ENCODE data around the gene PPP1R3G. TPM values are rescaled to one million over a fixed set of nuclear protein-coding genes. Genes with fewer than 3 reads are reported as not detected.
A peak's percentile ranks its signal among the peaks of the same experiment; 100 is the strongest.

The PPP1R3G gene
- total and polyA plus RNA-seq, 2 of the 13 experiments (the other 11 are each of a cell fraction or from before 2014, with no cell fraction given) = 1.2 to 1.3 TPM

- TF ChIP-seq ZGPAT (CRISPR knock-in tag; IDR thresholded peaks at IDR 0.05) (peak; percentile 21; the same call in 1 of the 2 replicates), NFKBIZ (CRISPR knock-in tag; IDR thresholded peaks at IDR 0.05) (no peak), FOXK2 (IDR thresholded peaks at IDR 0.05) (no peak), SMAD1 (CRISPR knock-in tag; IDR thresholded peaks at IDR 0.05; ENCODE audit: borderline replicate concordance, low read depth) (no peak), TOPORS (CRISPR knock-in tag; IDR thresholded peaks at IDR 0.05) (no peak), HMGA1 (CRISPR knock-in tag; conservative IDR thresholded peaks at IDR 0.05) (no peak), NRL (CRISPR knock-in tag; IDR thresholded peaks at IDR 0.05; ENCODE audit: borderline replicate concordance) (peak; percentile 88; the same call in 1 of the 2 replicates), ELF1 (CRISPR knock-in tag; IDR thresholded peaks at IDR 0.05) (no peak), MIER2 (CRISPR knock-in tag; IDR thresholded peaks at IDR 0.05) (no peak; the same call in 1 of the 2 replicates), KAT7 (CRISPR knock-in tag; IDR thresholded peaks at IDR 0.05; ENCODE audit: borderline replicate concordance) (no peak), CENPBD1 (CRISPR knock-in tag; IDR thresholded peaks at IDR 0.05; ENCODE audit: borderline replicate concordance, low read depth) (no peak)
Observed at GRCh38 chr6:5082487-5083306, 2.4 kb upstream of the PPP1R3G start (continued).

GRCh38 chr6:5083307-5083583 lies 1.9 kb upstream of the PPP1R3G start:
- no peak; the same call in 1 of the 3 replicates for ATAC-seq
- in situ Hi-C loops (cut with HindIII; ENCODE audit: extremely low pct_ligation_motif_present, low pct_unique_long_range_greater_than_20kb) = no loop called here
- peak overlapping the region; percentile 76 for H3K9ac ChIP-seq (ENCODE audit: insufficient read depth, low read depth, low read length)
- peaks cover 5% of the 10 kb centered on the region for H3K79me2 ChIP-seq (ENCODE audit: insufficient read depth, low read length)
- no peak overlapping the region for H2AFZ ChIP-seq (ENCODE audit: low read length)
- no peaks in the 10 kb centered on the region for H3K27me3 ChIP-seq (ENCODE audit: control insufficient read depth in 1 of 2, insufficient read depth in 2 of 2, low read length in 2 of 2)
- ChIA-PET POLR2A (interaction anchor here (0.6 to 3.0 kb wide), 8 partner anchors 13 to 123 kb away, joined by 3 to 21 read pairs (median 4); partner anchors contain the start of gene RPP40), CTCF (ENCODE audit: low intra/inter-chr PET ratio, low total read pairs) (no interaction called here)
- peaks cover 73% of the 10 kb centered on the region for H3K4me1 ChIP-seq (ENCODE audit: insufficient read depth, low read length)
- peak overlapping the region; percentile 5 to 71 (median 49) for H3K4me3 ChIP-seq (replicated peaks in 1 of 3; ENCODE audit: insufficient read depth in 1 of 3, low read depth in 2 of 3, low read length in 3 of 3)
- intact Hi-C loops (cut with micrococcal nuclease; ENCODE audit: unreplicated experiment) = loop anchor here (5.0 kb wide), 1 partner anchor 34 kb away; no protein-coding TSS in a partner anchor
- H3K4me2 ChIP-seq (ENCODE audit: low read depth, low read length) = peak overlapping the region; percentile 96
- no peak for DNase-seq (ENCODE audit: low spot score)
- BruUV-seq (replicated peaks) = no TSS peak
- H3K27ac ChIP-seq (ENCODE audit: extremely low read length, insufficient read depth, low read length) = peak overlapping the region; percentile 81
- 19% methylated on average over 4 of the region's 4 CpGs for WGBS (ENCODE audit: low lambda C conversion rate)
- no peaks in the 10 kb centered on the region for H4K20me1 ChIP-seq (ENCODE audit: insufficient read depth, low read length)
- H3K36me3 ChIP-seq (replicated peaks in 1 of 2; ENCODE audit: control insufficient read depth in 1 of 2, insufficient read depth in 2 of 2, low read length in 2 of 2) = no peaks in the 10 kb centered on the region
- no peak for FAIRE-seq
- no peaks in the 10 kb centered on the region for H3K9me3 ChIP-seq (ENCODE audit: low read length)
- TF ChIP-seq DDIT3 (CRISPR knock-in tag; IDR thresholded peaks at IDR 0.05) = 0 out of 2 replicates have a peak, but pooled peaks have one; percentile 40
- TF ChIP-seq TAF1 (CRISPR knock-in tag; IDR thresholded peaks at IDR 0.05) = 0 out of 2 replicates have a peak, but pooled peaks have one; percentile 6
- no peak for TF ChIP-seq MED1 (CRISPR knock-in tag; IDR thresholded peaks at IDR 0.05)
- 0 out of 2 replicates have a peak, but pooled peaks have one; percentile 12 for TF ChIP-seq TGIF2 (CRISPR knock-in tag; IDR thresholded peaks at IDR 0.05)
- 0 out of 2 replicates have a peak, but pooled peaks have one; percentile 64 for TF ChIP-seq ZNF878 (CRISPR knock-in tag; IDR thresholded peaks at IDR 0.05)
- TF ChIP-seq ZNF746 (CRISPR knock-in tag; IDR thresholded peaks at IDR 0.05) = no peak
- TF ChIP-seq HIVEP1 (CRISPR knock-in tag; IDR thresholded peaks at IDR 0.05) = no peak
- no peak for TF ChIP-seq RELA (CRISPR knock-in tag; IDR thresholded peaks at IDR 0.05)
- no peak for TF ChIP-seq UBTF (CRISPR knock-in tag; IDR thresholded peaks at IDR 0.05)
- no peak for TF ChIP-seq KAT7 (CRISPR knock-in tag; IDR thresholded peaks at IDR 0.05; ENCODE audit: borderline replicate concordance)
